Measurements from ENCODE around the gene SEM1.
"Not testable (repeated sequence)": the region's sequence is repeated elsewhere in the genome, so short reads cannot be mapped to it uniquely, and the experiment has no call there.

GRCh38 chr7:96662151-96662550 lies 47.5 kb downstream of the SEM1 start:
- TF ChIP-seq GATA1 (IDR thresholded peaks at IDR 0.05; ENCODE audit: low read depth, low read length); POLR2A (IDR thresholded peaks at IDR 0.05; ENCODE audit: low read length): not testable (repeated sequence)

Measured in erythroblast (primary cell).